Hepatocyte (in vitro differentiated cells): Measurements from ENCODE around the gene SSR3.

ENCODE experiments used
- EZH2 ChIP-seq: fragments of 200-600 bp; sonication (generic); IDR thresholded peaks from 2 replicates; pipeline ENCODE4 v1.6.1; 2016; ENCODE audit warnings: antibody characterized with exemption, mild to moderate bottlenecking, borderline replicate concordance
- TF ChIP-seq, protein P1 (sequence below): fragments of 200-600 bp; sonication (generic); IDR thresholded peaks from 2 replicates; pipeline ENCODE4 v1.5.1; 2016; ENCODE audit warnings: antibody characterized with exemption, mild to moderate bottlenecking; ENCODE audit not compliant: poor library complexity

- TF ChIP-seq, protein P1, sequence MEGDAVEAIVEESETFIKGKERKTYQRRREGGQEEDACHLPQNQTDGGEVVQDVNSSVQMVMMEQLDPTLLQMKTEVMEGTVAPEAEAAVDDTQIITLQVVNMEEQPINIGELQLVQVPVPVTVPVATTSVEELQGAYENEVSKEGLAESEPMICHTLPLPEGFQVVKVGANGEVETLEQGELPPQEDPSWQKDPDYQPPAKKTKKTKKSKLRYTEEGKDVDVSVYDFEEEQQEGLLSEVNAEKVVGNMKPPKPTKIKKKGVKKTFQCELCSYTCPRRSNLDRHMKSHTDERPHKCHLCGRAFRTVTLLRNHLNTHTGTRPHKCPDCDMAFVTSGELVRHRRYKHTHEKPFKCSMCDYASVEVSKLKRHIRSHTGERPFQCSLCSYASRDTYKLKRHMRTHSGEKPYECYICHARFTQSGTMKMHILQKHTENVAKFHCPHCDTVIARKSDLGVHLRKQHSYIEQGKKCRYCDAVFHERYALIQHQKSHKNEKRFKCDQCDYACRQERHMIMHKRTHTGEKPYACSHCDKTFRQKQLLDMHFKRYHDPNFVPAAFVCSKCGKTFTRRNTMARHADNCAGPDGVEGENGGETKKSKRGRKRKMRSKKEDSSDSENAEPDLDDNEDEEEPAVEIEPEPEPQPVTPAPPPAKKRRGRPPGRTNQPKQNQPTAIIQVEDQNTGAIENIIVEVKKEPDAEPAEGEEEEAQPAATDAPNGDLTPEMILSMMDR: no peak
- no peak for TF ChIP-seq EZH2
These were observed 59.1 kb downstream of the SSR3 start for GRCh38 chr3:156495816-156496215.
